ENCODE measurements around the gene GPC3.

The GPC3 gene

DNA sequence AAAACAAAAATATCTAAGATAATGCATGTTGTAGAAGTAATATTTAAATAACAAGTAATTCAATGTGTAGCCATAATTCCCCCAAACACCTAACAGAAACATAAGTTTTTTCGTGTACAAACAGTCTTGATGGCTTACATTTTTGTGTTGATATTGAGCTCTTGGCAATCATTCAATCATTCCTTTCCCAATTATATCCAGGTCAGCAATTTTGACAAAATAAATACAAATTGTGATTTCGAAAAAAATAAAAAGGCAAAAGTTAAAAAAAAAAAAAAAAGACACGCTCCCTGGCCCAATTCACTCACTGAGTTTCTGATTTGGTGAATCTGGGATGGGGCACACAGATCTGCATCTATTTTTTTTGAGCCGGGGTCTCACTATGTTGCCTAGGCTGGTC is 382.5 kb downstream of the GPC3 start:
- H3K4me1 ChIP-seq (ENCODE audit: insufficient read depth, low read length, severe bottlenecking), result no peaks in the 10 kb centered on the region
- H3K27me3 ChIP-seq (ENCODE audit: insufficient read depth, low read length), result no peaks in the 10 kb centered on the region
- no peaks in the 10 kb centered on the region for H3K9me3 ChIP-seq (ENCODE audit: low read length)
- H3K79me2 ChIP-seq (ENCODE audit: insufficient read depth, low read length), result no peaks in the 10 kb centered on the region
- no peak overlapping the region for H3K27ac ChIP-seq (ENCODE audit: low read depth, low read length, poor library complexity, severe bottlenecking)
- no peak overlapping the region for H3K4me2 ChIP-seq (ENCODE audit: low read length)
- H3K36me3 ChIP-seq (ENCODE audit: insufficient read depth, low read length), result no peaks in the 10 kb centered on the region
- H3F3A ChIP-seq (ENCODE audit: insufficient read depth, low read length), result no peaks in the 10 kb centered on the region
- no peak for TF ChIP-seq CTCF (IDR thresholded peaks at IDR 0.05; ENCODE audit: low read length)
- TF ChIP-seq EZH2 (IDR thresholded peaks at IDR 0.05; ENCODE audit: borderline replicate concordance, low read length), result no peak
- no peak overlapping the region for H3K4me3 ChIP-seq (ENCODE audit: low read depth, low read length, poor library complexity, severe bottlenecking)
- no peaks in the 10 kb centered on the region for H3K9me2 ChIP-seq (ENCODE audit: low read depth, low read length)
- H2AFZ ChIP-seq (ENCODE audit: low read length), result no peak overlapping the region
- H4K20me1 ChIP-seq (ENCODE audit: insufficient read depth, low read length), result no peaks in the 10 kb centered on the region
- no peak overlapping the region for H3K9ac ChIP-seq (ENCODE audit: low read length)

DNA sequence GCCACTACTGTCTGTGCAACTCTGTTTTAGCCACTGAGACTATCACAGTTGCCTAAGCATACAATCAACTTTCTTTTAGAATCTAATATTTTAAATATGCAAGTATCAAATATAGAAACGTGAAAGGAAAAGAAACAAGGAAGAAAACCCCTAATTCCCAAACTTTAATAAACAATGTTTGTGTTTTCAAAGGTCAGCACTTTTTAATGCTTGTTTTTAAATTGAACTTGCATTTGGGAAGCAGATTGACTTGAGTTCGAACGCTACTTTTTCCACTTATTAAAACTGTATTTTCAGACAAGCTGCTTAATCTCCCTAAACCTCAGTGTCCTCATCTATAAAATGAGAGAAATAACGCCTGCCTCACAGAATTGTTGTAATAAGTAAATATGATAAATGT is 384.3 kb downstream of the GPC3 start:
- TF ChIP-seq EZH2 (IDR thresholded peaks at IDR 0.05; ENCODE audit: borderline replicate concordance, low read length) (no peak), CTCF (IDR thresholded peaks at IDR 0.05; ENCODE audit: low read length) (no peak)
- H3K9ac ChIP-seq (ENCODE audit: low read length), result no peak overlapping the region

GRCh38 chrX:133600536-133600935 is 384.9 kb downstream of the GPC3 start:
- H3K9ac ChIP-seq (ENCODE audit: low read length), result no peak overlapping the region
- H3K27me3 ChIP-seq (ENCODE audit: insufficient read depth, low read length), result no peaks in the 10 kb centered on the region
- no peaks in the 10 kb centered on the region for H3F3A ChIP-seq (ENCODE audit: insufficient read depth, low read length)
- H3K4me3 ChIP-seq (ENCODE audit: low read depth, low read length, poor library complexity, severe bottlenecking), result no peak overlapping the region
- H3K4me1 ChIP-seq (ENCODE audit: insufficient read depth, low read length, severe bottlenecking), result no peaks in the 10 kb centered on the region
- no peaks in the 10 kb centered on the region for H3K36me3 ChIP-seq (ENCODE audit: insufficient read depth, low read length)
- H3K4me2 ChIP-seq (ENCODE audit: low read length), result no peak overlapping the region
- no peak overlapping the region for H2AFZ ChIP-seq (ENCODE audit: low read length)
- TF ChIP-seq CTCF (IDR thresholded peaks at IDR 0.05; ENCODE audit: low read length), result no peak
- H3K79me2 ChIP-seq (ENCODE audit: insufficient read depth, low read length), result no peaks in the 10 kb centered on the region
- no peaks in the 10 kb centered on the region for H4K20me1 ChIP-seq (ENCODE audit: insufficient read depth, low read length)
- H3K9me3 ChIP-seq (ENCODE audit: low read length), result no peaks in the 10 kb centered on the region
- H3K27ac ChIP-seq (ENCODE audit: low read depth, low read length, poor library complexity, severe bottlenecking), result no peak overlapping the region
- H3K9me2 ChIP-seq (ENCODE audit: low read depth, low read length), result no peaks in the 10 kb centered on the region

More for the DNA sequence above, 384.3 kb downstream of the GPC3 start:
- no peak overlapping the region for H2AFZ ChIP-seq (ENCODE audit: low read length)
- H3K27me3 ChIP-seq (ENCODE audit: insufficient read depth, low read length), result no peaks in the 10 kb centered on the region
- H3K79me2 ChIP-seq (ENCODE audit: insufficient read depth, low read length), result no peaks in the 10 kb centered on the region
- no peaks in the 10 kb centered on the region for H3K9me3 ChIP-seq (ENCODE audit: low read length)
- H4K20me1 ChIP-seq (ENCODE audit: insufficient read depth, low read length), result no peaks in the 10 kb centered on the region
- H3K4me1 ChIP-seq (ENCODE audit: insufficient read depth, low read length, severe bottlenecking), result no peaks in the 10 kb centered on the region
- no peak overlapping the region for H3K27ac ChIP-seq (ENCODE audit: low read depth, low read length, poor library complexity, severe bottlenecking)
- no peak overlapping the region for H3K4me2 ChIP-seq (ENCODE audit: low read length)
- H3K4me3 ChIP-seq (ENCODE audit: low read depth, low read length, poor library complexity, severe bottlenecking), result no peak overlapping the region
- no peaks in the 10 kb centered on the region for H3F3A ChIP-seq (ENCODE audit: insufficient read depth, low read length)
- H3K36me3 ChIP-seq (ENCODE audit: insufficient read depth, low read length), result no peaks in the 10 kb centered on the region
- no peaks in the 10 kb centered on the region for H3K9me2 ChIP-seq (ENCODE audit: low read depth, low read length)
